Eye (tissue), 1 donor: Measurements from ENCODE around the gene SIGMAR1.
A peak's percentile ranks its signal among the peaks of the same experiment; 100 is the strongest.

Experiments
- DNase-seq: peaks from one replicate; pipeline ENCODE4 v3.0.0-alpha.2; 2015

SIGMAR1 gene

GRCh38 chr9:34629491-34629808, 8.1 kb downstream of the SIGMAR1 start:
- no peak for DNase-seq

GRCh38 chr9:34628656-34629490, 8.7 kb downstream of the SIGMAR1 start, which contains the start of gene ARID3C:
Gene ARID3C, minus strand, starts transcription at chr9:34629066. Its CDS starts 1,052 bp downstream, at chr9:34628014.
- peak; percentile 47 for DNase-seq

DNA sequence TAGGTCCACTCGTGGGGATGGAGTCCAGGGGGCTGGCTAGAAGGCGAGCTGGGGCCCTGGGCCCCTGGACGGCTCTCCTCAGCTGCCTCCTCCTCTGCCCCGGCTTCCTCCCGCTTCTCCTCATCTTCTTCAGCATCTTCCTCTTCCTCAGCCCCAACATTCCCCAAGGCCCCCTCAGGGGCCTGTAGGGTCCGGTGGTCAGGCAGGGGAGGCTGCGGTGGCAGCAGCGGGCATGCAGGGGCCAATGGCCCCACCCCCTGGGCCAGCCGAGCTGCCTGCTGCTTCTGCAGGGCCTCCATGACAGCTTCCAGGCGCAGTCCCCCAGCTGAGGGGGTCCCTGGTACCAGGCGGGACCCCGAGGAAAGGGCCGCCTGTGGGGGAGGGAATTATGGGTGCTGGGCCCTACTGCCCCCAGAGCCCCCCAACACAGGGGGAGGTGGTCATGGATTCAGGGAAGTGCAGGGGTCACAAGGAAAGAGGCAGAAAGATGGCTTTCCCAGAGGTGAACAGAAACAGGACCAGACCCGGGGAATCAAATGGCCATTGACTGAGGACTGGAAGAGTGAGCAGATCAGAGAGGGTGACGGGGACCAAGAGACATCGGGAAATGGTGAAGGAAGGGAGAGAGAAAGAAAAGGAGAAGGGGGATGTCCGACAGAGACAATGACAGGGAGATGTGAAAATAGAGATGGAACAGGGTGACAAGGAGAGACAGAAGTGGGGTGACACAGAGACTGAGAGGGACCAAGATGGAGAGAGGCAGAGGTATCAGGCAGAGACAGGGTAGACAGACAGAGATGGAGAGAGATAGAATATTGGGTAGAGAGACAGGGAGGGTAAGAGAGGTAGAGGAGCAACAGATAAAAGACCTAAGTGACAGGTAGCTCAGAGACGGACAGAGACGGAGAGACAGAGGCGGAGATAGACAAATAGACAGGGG, 9.6 kb downstream of the SIGMAR1 start:
- no peak for DNase-seq

DNA sequence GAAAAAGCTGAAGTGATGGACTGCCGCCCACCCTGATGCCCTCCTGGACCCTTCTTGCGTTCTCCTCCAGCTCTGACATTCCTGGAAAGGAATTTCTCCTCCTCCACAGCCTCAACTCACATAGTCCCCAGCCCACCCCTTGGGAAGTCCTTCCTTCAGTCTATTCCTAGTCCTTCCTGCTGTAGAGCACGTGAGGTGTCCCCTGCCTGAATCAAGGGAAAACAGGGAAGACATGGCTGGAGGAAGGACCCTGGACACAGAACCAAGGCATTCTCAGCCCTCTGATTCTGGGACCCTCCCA, 12.5 kb downstream of the SIGMAR1 start:
- DNase-seq, result no peak

- peak; percentile 54 for DNase-seq
Observed at GRCh38 chr9:34624475-34625185, 13.0 kb downstream of the SIGMAR1 start.

- DNase-seq, result peak; percentile 35
Observed at GRCh38 chr9:34623374-34624235, 14.0 kb downstream of the SIGMAR1 start.

DNA sequence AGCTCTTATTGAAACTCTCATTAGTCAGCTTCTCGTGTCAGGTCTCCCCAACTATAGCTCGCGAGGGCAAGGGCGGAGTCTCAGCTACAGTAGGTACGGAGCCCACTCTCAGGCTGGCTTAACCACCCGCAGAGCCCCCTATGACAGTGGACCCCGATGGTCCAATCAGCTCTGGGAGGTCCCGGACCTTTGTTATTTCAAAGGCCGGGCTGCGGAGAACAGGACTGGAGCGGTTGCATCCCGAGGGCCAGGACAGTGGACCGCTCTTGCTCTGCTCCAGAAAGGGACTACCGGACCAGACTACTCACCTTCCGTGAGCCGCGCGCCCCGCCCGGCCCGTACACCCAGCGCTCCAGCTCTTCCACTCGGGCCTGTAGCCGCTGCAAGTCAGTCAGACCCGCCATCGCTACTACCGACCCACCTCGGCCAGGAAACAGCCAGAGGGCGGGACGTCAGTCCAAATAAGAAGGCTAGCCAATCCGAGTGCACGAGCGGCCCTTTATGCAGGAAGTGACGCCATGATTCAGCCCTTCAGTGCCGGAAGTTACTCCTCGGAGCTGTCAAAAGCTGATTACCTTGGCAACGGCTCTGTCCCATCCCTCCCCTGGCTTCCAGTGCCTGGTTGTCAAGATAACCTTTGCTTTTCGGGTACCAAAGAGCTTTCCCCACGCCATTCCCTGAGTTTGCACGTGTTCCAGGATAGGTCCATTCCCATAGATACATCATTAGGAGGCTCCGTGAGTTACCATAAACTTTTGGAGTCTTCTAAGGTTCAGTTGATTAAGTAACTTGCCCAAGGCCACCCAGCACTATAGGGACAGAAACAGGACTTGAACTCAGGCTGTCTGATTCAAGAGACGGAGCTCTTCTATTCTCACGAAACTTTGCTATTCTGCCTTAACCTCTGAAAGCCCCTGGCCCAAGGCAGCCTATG, 17.3 kb downstream of the SIGMAR1 start, which contains the start of gene DCTN3:
TSS of gene DCTN3 (minus strand) at position 435 of the 934 bp plus-strand sequence. CDS start at position 404, 31 bp downstream.
- peak; percentile 97 for DNase-seq

DNA sequence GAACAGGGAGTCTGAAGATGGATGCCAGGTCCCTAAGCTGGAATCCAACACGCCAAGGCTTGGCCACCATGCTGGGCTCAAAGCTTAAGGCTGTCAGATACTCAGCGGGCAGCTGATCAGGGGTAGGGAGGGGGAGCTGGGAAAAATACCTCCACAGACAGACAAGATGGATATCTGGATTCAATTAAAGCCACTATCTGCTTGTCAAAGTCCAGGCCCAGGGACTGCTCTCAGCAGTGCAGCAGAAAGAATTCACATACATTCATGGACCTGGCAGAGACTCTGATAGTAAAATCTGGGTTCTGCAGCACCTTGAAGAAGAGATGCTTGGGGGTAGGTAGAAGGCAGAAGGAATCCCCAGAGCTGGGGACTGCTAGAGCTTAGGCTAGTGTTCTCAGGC, 22.5 kb downstream of the SIGMAR1 start:
- DNase-seq, result no peak

- DNase-seq, result peak; percentile 95
Observed at GRCh38 chr9:34612788-34613390, 24.7 kb downstream of the SIGMAR1 start.

DNA sequence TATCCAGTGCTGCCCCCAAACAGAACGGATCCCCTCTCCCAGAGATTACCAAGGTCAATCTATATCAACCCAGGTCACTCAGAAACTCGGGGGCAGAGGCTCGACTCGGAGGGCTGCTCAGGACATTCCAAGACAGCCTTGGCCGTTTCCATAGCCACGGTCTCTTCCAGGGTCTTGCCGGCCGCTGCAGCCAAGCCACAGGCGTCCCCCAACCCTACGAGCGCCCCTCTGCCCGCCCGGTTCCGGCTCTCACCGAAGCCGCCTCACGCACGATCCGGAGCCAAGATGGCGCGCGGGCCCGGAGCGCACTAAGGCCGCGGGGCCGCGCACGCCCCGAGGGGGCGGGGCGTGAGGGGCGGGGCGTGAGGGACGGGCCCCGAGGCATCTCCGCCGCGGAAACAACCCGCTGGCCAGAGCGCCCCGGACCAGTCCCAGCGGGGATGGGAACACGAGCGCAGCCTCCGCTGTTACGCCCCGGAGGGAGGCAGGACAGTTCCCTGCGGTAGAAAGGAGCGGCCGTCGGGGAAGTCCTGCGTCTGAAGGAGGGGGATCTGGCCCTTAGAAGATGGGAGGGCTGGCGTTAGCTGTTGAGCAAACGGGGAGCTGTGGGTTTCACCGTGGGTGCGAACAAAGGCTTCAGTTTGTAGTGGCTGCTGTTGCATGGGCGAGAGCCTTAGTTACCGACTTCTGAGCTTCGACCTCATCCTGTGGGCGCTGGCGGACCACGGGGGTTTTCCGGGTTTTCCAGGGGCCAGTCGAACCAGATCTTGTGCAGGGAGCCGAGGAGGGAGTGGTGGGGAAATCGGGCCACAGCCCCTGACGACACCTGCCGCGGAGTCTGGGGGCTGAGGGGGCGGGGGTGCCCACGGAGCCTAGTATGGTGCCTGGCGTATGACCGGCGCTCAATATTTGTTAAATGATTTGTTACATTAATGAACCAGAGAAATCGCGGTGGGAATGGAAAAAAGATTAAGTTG, 25.5 kb downstream of the SIGMAR1 start, which contains the start of gene RPP25L:
TSS of gene RPP25L (minus strand) at position 287 of the 977 bp plus-strand sequence. CDS start 801 bp downstream, outside the sequence.
- peak; percentile 96 for DNase-seq

GRCh38 chr9:34611251-34611810, 26.3 kb downstream of the SIGMAR1 start:
- DNase-seq, result no peak

DNA sequence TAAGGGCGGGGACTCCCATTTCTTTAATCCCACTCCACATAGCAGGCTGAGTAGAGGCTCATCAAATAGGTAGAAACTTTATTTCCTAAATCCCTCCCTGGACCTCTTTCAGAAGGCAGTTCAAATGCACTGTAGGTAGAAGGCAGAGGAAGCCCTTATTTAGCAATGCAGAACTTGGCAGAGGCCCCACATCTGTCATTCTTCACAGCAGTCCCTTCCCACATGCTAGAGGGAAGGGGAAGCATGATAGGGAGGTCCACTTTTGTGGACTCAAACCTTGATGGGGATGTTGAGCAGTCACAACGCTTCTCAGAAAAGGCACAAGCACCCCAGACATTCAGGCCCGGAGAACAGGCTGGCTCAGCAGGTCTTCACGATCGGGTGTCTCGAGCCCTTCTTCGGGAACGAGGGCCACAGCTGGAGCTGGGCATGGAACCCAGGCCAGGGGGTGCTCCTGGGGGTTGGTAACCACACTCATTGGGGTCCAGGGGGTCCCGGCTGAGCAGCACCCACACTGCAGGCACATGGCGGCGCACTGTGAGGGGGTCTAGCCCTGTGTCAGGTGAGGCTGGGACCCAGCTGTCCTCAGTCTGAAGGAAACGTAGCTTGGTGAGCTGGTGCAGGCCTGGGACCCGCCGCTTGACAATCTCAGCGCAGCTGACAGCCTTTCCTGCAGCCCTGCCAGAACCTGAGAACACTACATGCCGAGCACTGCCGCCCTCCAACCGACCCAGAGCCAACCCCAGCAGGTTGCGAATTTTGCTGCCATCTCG, 27.0 kb downstream of the SIGMAR1 start:
- DNase-seq, result no peak

- DNase-seq, result no peak
Observed at GRCh38 chr9:34607331-34607730, 30.3 kb downstream of the SIGMAR1 start.

- DNase-seq, result no peak
Observed at GRCh38 chr9:34606905-34607304, 30.7 kb downstream of the SIGMAR1 start.

DNA sequence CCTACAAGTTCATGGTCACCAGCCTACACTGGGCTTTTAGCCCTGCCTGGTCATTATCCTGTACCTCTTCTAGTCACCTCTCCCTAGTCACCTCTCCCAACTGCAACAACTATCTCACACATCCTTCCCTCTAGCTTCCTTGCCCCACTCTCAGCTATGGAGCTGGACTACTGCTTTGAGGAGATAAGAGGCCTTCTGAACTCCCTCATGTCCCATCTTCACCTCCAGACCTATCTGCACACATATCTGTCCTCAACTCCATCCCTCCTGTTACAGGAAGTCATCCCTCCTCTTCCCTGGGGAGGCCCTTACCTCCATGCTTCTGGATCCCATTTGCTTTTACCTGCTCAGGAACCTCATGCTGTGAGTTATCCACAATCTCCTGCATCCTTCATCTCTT, 31.4 kb downstream of the SIGMAR1 start:
- DNase-seq, result no peak

- peak; percentile 97 for DNase-seq
Observed at GRCh38 chr9:34603610-34604231, 33.9 kb downstream of the SIGMAR1 start.

GRCh38 chr9:34601937-34602573, 35.5 kb downstream of the SIGMAR1 start:
- no peak for DNase-seq
